Activated CD4-positive, alpha-beta T cell treated with anti-CD3 and anti-CD28 coated beads, Interleukin-2, amount 10 ng/mL, durations not matched to agents 7 days and 5 days (primary cell): Measurements from ENCODE around the gene PTPRO. TPM values are rescaled to one million over a fixed set of nuclear protein-coding genes. Genes with fewer than 3 reads are reported as not detected.

Experiments used
- CTCF ChIA-PET: fragments of 350-600 bp; sonication (Branson Sonifier 250); formaldehyde crosslinking; loops from one replicate; lab custom pipeline; 2021; ENCODE audit warnings: antibody characterized with exemption; lab: Charles Lee
- POLR2A ChIA-PET: fragments of 350-600 bp; sonication (Branson Sonifier 250); formaldehyde crosslinking; loops from one replicate; lab custom pipeline; 2021; ENCODE audit warnings: antibody characterized with exemption; lab: Charles Lee
- DNase-seq: peaks from one replicate; pipeline ENCODE4 v3.0.0-alpha.2; 2020
- H3K27ac Mint-ChIP-seq: one replicate; pipeline ENCODE4 v1.8.0; 2021; ENCODE audit warnings: mild to moderate bottlenecking, moderate library complexity, mixed read lengths
- H3K27me3 Mint-ChIP-seq: one replicate; pipeline ENCODE4 v1.8.0; 2021; ENCODE audit warnings: mixed read lengths
- H3K36me3 Mint-ChIP-seq: one replicate; pipeline ENCODE4 v1.8.0; 2021; ENCODE audit warnings: low read depth, mixed read lengths
- H3K4me1 Mint-ChIP-seq: one replicate; pipeline ENCODE4 v1.8.0; 2021; ENCODE audit warnings: mixed read lengths
- H3K4me3 Mint-ChIP-seq: one replicate; pipeline ENCODE4 v1.8.0; 2021; ENCODE audit warnings: mild to moderate bottlenecking, moderate library complexity, mixed read lengths
- H3K9me3 Mint-ChIP-seq: one replicate; pipeline ENCODE4 v1.8.0; 2021; ENCODE audit warnings: mixed read lengths
- total RNA-seq, 2 experiments: library from RNA; stranded (reverse); gene quantifications; one replicate each; pipeline ENCODE4 v1.2.3, GENCODE V29; 2021

PTPRO gene
- total RNA-seq, 2 experiments from 2014 or later = 7.7 to 10.2 TPM

- peaks cover 6% of the 10 kb centered on the region for H3K27me3 Mint-ChIP-seq
- no peaks in the 10 kb centered on the region for H3K9me3 Mint-ChIP-seq
- no peaks in the 10 kb centered on the region for H3K36me3 Mint-ChIP-seq
- H3K4me1 Mint-ChIP-seq = no peaks in the 10 kb centered on the region
- ChIA-PET CTCF (interaction anchor here (0.7 kb wide), 1 partner anchor 101 kb away, joined by 3 read pairs; no protein-coding TSS in a partner anchor), POLR2A (no interaction called here)
- no peak overlapping the region for H3K4me3 Mint-ChIP-seq
- no peak for DNase-seq
- no peak overlapping the region for H3K27ac Mint-ChIP-seq
Observed at GRCh38 chr12:15634010-15634683, 311.8 kb downstream of the PTPRO start.

GRCh38 chr12:15636060-15636890 is 314.0 kb downstream of the PTPRO start:
- no peak overlapping the region for H3K27ac Mint-ChIP-seq
- ChIA-PET POLR2A (no interaction called here), CTCF (no interaction called here)
- H3K4me1 Mint-ChIP-seq = no peaks in the 10 kb centered on the region
- no peaks in the 10 kb centered on the region for H3K36me3 Mint-ChIP-seq
- H3K4me3 Mint-ChIP-seq = no peak overlapping the region
- H3K27me3 Mint-ChIP-seq = peaks cover 6% of the 10 kb centered on the region
- DNase-seq = no peak
- H3K9me3 Mint-ChIP-seq = no peaks in the 10 kb centered on the region

GRCh38 chr12:15638231-15638630 is 315.9 kb downstream of the PTPRO start:
- ChIA-PET CTCF (no interaction called here), POLR2A (no interaction called here)
- no peak overlapping the region for H3K4me3 Mint-ChIP-seq

GRCh38 chr12:15644700-15645099 is 322.4 kb downstream of the PTPRO start:
- Mint-ChIP-seq H3K27me3 (peaks cover 2% of the 10 kb centered on the region), H3K27ac (no peak overlapping the region), H3K4me1 (no peaks in the 10 kb centered on the region), H3K36me3 (no peaks in the 10 kb centered on the region), H3K9me3 (no peaks in the 10 kb centered on the region), H3K4me3 (no peak overlapping the region)
- no peak for DNase-seq
- ChIA-PET CTCF (interaction anchor here (1.6 kb wide), 1 partner anchor 113 kb away, joined by 3 read pairs; no protein-coding TSS in a partner anchor), POLR2A (no interaction called here)

More at GRCh38 chr12:15638231-15638630, 315.9 kb downstream of the PTPRO start:
- no peak for DNase-seq
- H3K9me3 Mint-ChIP-seq = no peaks in the 10 kb centered on the region
- no peaks in the 10 kb centered on the region for H3K4me1 Mint-ChIP-seq
- H3K27ac Mint-ChIP-seq = no peak overlapping the region
- H3K27me3 Mint-ChIP-seq = peaks cover 6% of the 10 kb centered on the region
- no peaks in the 10 kb centered on the region for H3K36me3 Mint-ChIP-seq

- Mint-ChIP-seq H3K27ac (no peak overlapping the region), H3K4me3 (no peak overlapping the region), H3K36me3 (no peaks in the 10 kb centered on the region), H3K27me3 (peaks cover 7% of the 10 kb centered on the region), H3K9me3 (no peaks in the 10 kb centered on the region), H3K4me1 (no peaks in the 10 kb centered on the region)
- ChIA-PET CTCF (interaction anchor here (0.5 to 0.6 kb wide), 2 partner anchors 16 to 280 kb away, joined by 3 to 4 read pairs; no protein-coding TSS in a partner anchor), POLR2A (no interaction called here)
- no peak for DNase-seq
Observed at GRCh38 chr12:15646581-15646980, 324.3 kb downstream of the PTPRO start.

Other genes with a start within 250 kb of the PTPRO start
- under 1 TPM; 0.17 to 0.21 TPM for gene RERG, start 101.1 kb upstream of the PTPRO start, total RNA-seq